GM23338 (cell line): ENCODE measurements around the gene SFXN1.
A peak's percentile ranks its signal among the peaks of the same experiment; 100 is the strongest.

Source experiments
- CREB1 ChIP-seq: fragments of 250-450 bp; sonication (Bioruptor Pico); IDR thresholded peaks from 2 replicates; pipeline ENCODE4 v1.5.0; 2020; ENCODE audit warnings: low read depth, mild to moderate bottlenecking, moderate library complexity
- TF ChIP-seq, protein P1 (sequence below), 2 experiments: fragments of 200-600 bp in 1 of 2; sonication (generic) in 1 of 2; conservative IDR thresholded peaks; 2 replicates each; pipeline versions ENCODE4 v1.5.1 to v1.6.1; 2016 to 2017; ENCODE audit warnings: antibody characterized with exemption in 2 of 2, low read depth in 2 of 2, mild to moderate bottlenecking in 2 of 2, moderate library complexity in 1 of 2

DNA sequence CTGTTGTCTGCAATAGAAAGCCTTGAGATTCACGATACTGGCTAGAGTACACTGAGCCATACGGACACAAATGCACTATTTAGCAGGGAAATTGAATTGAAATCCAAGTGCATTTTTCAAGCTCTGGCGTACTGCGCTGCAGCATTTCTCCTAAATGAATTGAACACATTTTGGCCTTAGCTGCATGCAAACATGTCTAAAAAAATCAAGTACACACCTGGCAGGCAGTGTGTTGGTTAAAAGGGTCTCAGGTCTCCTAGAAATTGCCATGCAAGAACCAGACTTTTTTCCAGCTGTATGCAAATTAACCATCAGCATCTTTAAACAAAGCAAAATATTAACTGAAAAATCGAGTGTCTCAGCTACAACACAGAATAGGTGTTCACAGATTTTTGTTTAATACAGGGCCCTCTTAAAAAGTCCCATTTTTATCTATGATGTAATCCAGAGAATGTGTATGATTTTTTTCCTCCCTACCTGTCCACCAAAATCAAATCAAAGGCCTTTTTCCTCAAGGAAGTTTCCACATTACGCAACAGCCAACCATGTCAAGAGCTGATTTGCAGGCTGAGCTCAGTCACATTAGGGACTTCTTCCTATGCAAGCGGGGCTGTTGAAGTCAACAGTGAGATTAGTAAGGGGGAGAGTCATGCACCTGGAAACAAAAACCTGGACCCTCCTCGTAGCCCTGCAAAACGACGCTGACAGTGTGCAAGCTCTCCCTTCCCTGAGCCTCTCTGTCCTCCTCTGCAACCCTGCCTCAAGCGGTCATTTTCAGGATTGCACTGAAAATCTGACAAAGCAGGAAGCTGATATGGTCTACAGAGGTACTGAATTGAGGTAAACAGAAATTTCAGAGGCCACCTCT, 14.1 kb upstream of the SFXN1 start:
- TF ChIP-seq, protein P1, sequence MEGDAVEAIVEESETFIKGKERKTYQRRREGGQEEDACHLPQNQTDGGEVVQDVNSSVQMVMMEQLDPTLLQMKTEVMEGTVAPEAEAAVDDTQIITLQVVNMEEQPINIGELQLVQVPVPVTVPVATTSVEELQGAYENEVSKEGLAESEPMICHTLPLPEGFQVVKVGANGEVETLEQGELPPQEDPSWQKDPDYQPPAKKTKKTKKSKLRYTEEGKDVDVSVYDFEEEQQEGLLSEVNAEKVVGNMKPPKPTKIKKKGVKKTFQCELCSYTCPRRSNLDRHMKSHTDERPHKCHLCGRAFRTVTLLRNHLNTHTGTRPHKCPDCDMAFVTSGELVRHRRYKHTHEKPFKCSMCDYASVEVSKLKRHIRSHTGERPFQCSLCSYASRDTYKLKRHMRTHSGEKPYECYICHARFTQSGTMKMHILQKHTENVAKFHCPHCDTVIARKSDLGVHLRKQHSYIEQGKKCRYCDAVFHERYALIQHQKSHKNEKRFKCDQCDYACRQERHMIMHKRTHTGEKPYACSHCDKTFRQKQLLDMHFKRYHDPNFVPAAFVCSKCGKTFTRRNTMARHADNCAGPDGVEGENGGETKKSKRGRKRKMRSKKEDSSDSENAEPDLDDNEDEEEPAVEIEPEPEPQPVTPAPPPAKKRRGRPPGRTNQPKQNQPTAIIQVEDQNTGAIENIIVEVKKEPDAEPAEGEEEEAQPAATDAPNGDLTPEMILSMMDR (conservative IDR thresholded peaks at IDR 0.05; ENCODE audit: low read depth in 2 of 2), result peak; percentile 77
- no peak for TF ChIP-seq CREB1 (CRISPR knock-in tag)
